ENCODE measurements around the gene SLIT3. TPM values are rescaled to one million over a fixed set of nuclear protein-coding genes. Genes with fewer than 3 reads are reported as not detected.
A peak's percentile ranks its signal among the peaks of the same experiment; 100 is the strongest.

Gene SLIT3
- total RNA-seq, 1 experiment from 2014 or later, result 0.92 TPM

DNA sequence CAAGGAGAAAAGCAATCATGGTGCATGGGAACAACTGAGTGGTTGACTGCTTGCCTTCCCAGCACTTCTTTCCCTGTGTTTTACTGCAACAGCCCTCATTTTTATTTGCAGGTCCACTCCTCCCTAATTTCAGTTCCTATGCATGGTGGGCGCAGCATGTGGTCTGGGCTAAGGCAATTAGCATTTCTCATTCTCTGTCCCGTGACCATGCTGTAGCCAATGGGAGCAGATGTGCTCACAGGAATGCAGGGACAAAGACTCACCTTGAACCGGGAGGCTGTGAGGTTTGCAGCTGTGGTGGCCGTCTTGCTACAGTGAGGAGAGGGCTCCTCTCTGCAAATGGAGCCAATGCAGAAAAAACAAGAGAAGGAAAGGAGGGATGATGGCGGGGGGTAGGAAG, 315.5 kb downstream of the SLIT3 start:
- Histone ChIP-seq H3K27ac (ENCODE audit: insufficient read length, low read depth, low read length) (no peak overlapping the region), H4K91ac (ENCODE audit: insufficient read length, low read depth, low read length) (no peak overlapping the region), H3K4me2 (ENCODE audit: insufficient read depth, insufficient read length, low read length) (no peak overlapping the region), H3K23me2 (ENCODE audit: insufficient read length, low read depth, low read length, poor library complexity, severe bottlenecking) (no peaks in the 10 kb centered on the region), H4K5ac (ENCODE audit: insufficient read length, low read depth, low read length) (no peak overlapping the region), H4K20me1 (ENCODE audit: control insufficient read depth, insufficient read depth, insufficient read length) (no peaks in the 10 kb centered on the region), H3K9me3 (ENCODE audit: control insufficient read depth, low read depth, low read length) (no peaks in the 10 kb centered on the region), H3K79me1 (ENCODE audit: insufficient read depth, low read depth, low read length, poor library complexity, severe bottlenecking) (no peaks in the 10 kb centered on the region), H2BK5ac (ENCODE audit: insufficient read length, low read length) (no peak overlapping the region), H2BK120ac (ENCODE audit: low read depth, low read length, poor library complexity, severe bottlenecking) (no peak overlapping the region), H4K8ac (replicated peaks; ENCODE audit: insufficient read length, low read depth, low read length) (no peak overlapping the region), H2AFZ (ENCODE audit: low read length) (no peak overlapping the region), H3T11ph (ENCODE audit: low read length) (no peak overlapping the region), H3K23ac (ENCODE audit: insufficient read length, low read depth, low read length) (no peak overlapping the region), H3K27me3 (ENCODE audit: insufficient read depth, low read length) (no peaks in the 10 kb centered on the region), H2BK12ac (ENCODE audit: insufficient read length, low read depth, low read length) (no peak overlapping the region), H3K4me1 (ENCODE audit: insufficient read depth, low read length) (peaks cover 12% of the 10 kb centered on the region), H2BK15ac (ENCODE audit: low read depth, low read length) (no peak overlapping the region), H3K79me2 (ENCODE audit: insufficient read depth, low read length) (no peaks in the 10 kb centered on the region), H3K14ac (ENCODE audit: insufficient read depth, low read length) (no peak overlapping the region; the same call in 1 of the 2 replicates), H3K4ac (ENCODE audit: low read depth, low read length) (no peak overlapping the region), H2AK5ac (ENCODE audit: insufficient read length, low read length) (no peak overlapping the region), H2BK20ac (ENCODE audit: low read depth, low read length, poor library complexity, severe bottlenecking) (no peak overlapping the region), H3K56ac (ENCODE audit: insufficient read length, low read depth, low read length) (no peak overlapping the region), H3K18ac (ENCODE audit: insufficient read length, low read depth, low read length) (no peak overlapping the region), H3K9ac (ENCODE audit: extremely low read depth, insufficient read length, low read length) (no peak overlapping the region)
- no peaks in the 10 kb centered on the region; a peak in 1 of 5 replicates for H3K9me3 Mint-ChIP-seq
- H3K27me3 Mint-ChIP-seq (ENCODE audit: low read depth), result peaks cover 24% of the 10 kb centered on the region
- TF ChIP-seq, protein P1, sequence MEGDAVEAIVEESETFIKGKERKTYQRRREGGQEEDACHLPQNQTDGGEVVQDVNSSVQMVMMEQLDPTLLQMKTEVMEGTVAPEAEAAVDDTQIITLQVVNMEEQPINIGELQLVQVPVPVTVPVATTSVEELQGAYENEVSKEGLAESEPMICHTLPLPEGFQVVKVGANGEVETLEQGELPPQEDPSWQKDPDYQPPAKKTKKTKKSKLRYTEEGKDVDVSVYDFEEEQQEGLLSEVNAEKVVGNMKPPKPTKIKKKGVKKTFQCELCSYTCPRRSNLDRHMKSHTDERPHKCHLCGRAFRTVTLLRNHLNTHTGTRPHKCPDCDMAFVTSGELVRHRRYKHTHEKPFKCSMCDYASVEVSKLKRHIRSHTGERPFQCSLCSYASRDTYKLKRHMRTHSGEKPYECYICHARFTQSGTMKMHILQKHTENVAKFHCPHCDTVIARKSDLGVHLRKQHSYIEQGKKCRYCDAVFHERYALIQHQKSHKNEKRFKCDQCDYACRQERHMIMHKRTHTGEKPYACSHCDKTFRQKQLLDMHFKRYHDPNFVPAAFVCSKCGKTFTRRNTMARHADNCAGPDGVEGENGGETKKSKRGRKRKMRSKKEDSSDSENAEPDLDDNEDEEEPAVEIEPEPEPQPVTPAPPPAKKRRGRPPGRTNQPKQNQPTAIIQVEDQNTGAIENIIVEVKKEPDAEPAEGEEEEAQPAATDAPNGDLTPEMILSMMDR (conservative IDR thresholded peaks at IDR 0.05), result no peak
- peak overlapping the region in 1 of 2 experiments; percentile 41; a peak in 1 of 5 replicates for H3K4me3 Mint-ChIP-seq
- H3K27ac Mint-ChIP-seq, result peak overlapping the region in 2 of 3 experiments; percentile 21 to 84; a peak in 2 of 7 replicates
- DNase-seq, result peak; percentile 55
- H3K36me3 Mint-ChIP-seq (ENCODE audit: insufficient read depth in 1 of 3, low read depth in 3 of 3), result no peaks in the 10 kb centered on the region
- H3K4me1 Mint-ChIP-seq, result peaks cover 46 to 68% of the 10 kb centered on the region in 2 experiments
- no CpG with 5 or more reads among the region's 5 CpGs for WGBS (ENCODE audit: extremely low coverage, insufficient read length, low lambda C conversion rate)
